Measurements from ENCODE around the gene ARF4.
"Not testable (repeated sequence)": the region's sequence is repeated elsewhere in the genome, so short reads cannot be mapped to it uniquely, and the experiment has no call there.

ARF4 gene

GRCh38 chr3:57597127-57597923 lies at the start of gene ARF4:
ARF4 (minus strand) TSS chr3:57597344; CDS start chr3:57597140, 204 bp downstream.
- DNase-seq (ENCODE audit: low read depth), result peak; percentile 99

DNA sequence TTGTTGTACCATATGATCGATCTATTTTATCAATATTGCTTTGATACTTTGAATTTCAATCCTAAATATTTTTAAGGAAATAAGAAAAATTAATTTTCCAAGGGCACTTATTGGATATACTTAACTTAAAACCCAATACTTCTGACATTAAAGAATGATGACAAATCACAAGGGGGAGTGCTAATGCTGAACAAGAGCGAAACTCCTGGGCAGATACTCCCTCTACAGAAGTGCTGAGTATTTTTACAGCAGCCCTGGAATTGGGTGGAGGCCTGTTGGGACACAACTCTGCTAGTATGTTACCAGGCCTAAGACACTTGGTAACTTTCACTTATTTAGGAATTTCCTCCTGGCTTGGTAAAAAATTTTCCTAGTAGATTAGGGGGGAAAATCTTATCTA lies 49.6 kb upstream of the ARF4 start:
- peak; percentile 39 for DNase-seq (ENCODE audit: low read depth)

DNA sequence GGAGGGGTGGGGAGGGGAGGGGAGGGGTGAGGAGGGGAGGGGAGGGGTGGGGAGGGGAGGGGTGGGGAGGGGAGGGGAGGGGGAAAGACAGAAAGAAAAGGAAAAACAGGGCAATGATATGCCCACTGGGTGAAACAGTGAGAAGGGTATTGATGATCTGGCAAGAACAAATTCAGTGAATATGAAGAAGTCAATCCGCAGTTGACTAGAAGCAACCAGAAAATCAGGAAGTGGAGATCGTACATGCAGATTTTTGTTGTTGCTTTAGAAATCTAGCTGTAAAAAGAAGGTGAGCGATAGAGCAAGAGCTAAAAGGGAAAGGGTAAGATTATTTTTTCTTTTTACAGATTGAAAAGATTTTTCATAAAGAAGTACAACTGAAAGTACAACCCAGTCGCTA lies 47.6 kb upstream of the ARF4 start:
- DNase-seq (ENCODE audit: low read depth), result no peak

GRCh38 chr3:57637391-57637790 lies 40.2 kb upstream of the ARF4 start:
- DNase-seq (ENCODE audit: low read depth), result peak; percentile 41

GRCh38 chr3:57634259-57634658 lies 37.1 kb upstream of the ARF4 start:
- not testable (repeated sequence) for DNase-seq (ENCODE audit: low read depth)

DNA sequence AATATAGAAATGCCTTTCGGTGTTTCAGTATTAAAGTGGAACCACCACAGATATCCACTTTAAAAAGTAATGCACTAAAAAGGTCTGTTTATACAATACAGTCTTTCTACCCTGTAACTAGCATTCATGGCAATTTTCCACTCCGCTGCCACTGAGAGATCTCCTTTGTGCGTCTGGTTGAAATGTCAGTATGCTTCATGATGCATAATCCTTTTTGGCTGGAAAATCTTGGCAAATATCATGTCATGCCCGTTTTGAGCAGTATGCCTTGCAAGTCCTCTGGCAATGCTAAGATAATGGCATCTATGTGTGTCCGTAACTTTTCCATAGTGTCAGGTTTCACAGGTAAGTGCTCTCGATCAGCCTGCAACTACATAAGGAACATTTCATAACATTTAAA lies 30.8 kb upstream of the ARF4 start:
- DNase-seq (ENCODE audit: low read depth), result no peak

- no peak for DNase-seq (ENCODE audit: low read depth)
Observed at GRCh38 chr3:57624801-57625200, 27.7 kb upstream of the ARF4 start.

- DNase-seq (ENCODE audit: low read depth), result no peak
Observed at GRCh38 chr3:57622362-57622761, 25.2 kb upstream of the ARF4 start.

DNA sequence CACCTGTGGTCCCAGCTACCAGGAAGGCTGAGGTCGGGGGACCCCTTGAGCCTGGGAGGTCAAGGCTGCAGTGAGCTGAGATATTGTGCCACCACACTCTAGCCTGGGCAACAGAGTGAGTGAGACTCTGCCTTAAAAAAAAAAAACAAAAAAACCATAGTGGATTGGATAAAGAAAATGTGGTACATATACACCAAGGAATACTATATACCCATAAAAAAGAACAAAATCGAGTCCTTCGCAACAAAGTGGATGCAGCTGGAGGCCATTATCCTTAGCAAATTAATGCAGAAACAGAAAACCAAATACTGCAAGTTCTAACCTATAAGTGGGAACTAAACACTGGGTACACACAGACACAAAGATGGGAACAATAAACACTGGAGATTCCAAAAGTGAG lies 20.6 kb upstream of the ARF4 start:
- no peak for DNase-seq (ENCODE audit: low read depth)

- DNase-seq (ENCODE audit: low read depth), result no peak
Observed at GRCh38 chr3:57616233-57616632, 19.1 kb upstream of the ARF4 start.

DNA sequence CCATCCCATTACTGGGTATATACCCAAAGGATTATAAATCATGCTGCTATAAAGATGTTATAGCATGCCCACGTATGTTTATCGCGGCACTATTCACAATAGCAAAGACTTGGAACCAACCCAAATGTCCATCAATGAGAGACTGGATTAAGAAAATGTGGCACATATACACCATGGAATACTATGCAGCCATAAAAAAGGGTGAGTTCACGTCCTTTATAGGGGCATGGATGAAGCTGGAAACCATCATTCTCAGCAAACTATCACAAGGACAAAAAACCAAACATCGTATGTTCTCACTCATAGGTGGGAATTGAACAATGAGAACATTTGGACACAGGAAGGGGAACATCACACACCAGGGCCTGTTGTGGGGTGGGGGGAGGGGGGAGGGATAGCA lies 14.7 kb upstream of the ARF4 start:
- DNase-seq (ENCODE audit: low read depth), result not testable (repeated sequence)

DNA sequence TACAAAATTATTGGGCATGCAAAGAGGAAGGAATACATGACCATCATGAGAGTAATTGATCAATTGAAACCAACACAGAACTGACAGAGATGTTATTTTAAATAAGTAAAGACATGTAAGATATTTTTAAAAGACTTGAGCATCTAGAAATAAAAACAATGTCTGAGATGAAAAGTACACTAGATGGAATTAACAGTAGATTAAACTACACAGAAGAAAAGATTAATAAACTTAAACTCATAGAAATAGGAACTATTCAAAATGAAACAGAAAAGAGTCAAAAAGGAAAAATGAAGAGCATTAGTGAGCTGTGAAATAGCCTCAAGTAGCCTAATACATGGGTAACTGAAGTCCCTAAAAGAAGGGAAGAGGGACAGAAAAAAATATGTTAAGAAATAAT lies 8.5 kb upstream of the ARF4 start:
- DNase-seq (ENCODE audit: low read depth), result no peak

DNA sequence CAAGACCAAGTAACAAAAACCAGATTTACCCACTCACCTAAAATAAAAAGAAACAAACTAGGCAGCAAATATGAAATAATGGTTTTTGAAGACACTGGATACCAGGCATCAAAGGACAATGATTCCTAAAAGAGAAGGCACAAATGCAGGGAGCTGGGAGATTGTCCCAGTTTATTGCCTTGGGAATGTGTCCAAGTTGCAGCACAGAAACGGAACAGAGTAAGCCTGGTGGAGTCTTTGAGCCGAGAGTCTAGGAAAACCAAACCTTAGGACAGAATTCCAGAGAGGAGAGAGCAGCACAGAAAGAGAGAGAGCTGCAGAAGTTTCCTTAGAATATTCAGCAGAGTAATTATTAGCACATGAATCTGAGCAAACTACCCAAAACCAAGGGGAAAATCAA lies 7.8 kb upstream of the ARF4 start:
- DNase-seq (ENCODE audit: low read depth), result no peak

DNA sequence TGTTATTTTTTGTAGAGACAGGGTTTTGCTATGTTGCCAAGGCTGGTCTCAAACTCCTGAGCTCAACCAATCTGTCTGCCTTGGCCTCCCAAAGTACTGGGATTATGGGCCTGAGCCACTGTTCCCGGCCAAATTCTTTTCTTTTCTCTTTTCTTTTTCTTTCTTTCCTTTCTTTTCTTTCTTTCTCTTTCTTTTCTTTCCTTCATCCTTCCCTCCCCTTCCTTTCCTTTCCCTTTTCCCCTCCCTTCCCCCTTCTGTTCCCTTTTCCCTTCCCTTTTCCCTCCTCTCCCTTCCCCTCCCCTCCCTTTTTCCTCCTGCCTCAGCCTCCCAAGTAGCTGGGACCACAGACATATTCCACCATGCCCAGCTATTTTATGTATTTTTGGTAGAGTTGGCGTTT lies 3.1 kb upstream of the ARF4 start:
- no peak for DNase-seq (ENCODE audit: low read depth)

GRCh38 chr3:57598765-57599360 lies 1.7 kb upstream of the ARF4 start:
- peak; percentile 33 for DNase-seq (ENCODE audit: low read depth)

- DNase-seq (ENCODE audit: low read depth), result peak; percentile 93
Observed at GRCh38 chr3:57596495-57597126, 533 bp downstream of the ARF4 start.

- no peak for DNase-seq (ENCODE audit: low read depth)
Observed at GRCh38 chr3:57594576-57594975, 2.6 kb downstream of the ARF4 start.

DNA sequence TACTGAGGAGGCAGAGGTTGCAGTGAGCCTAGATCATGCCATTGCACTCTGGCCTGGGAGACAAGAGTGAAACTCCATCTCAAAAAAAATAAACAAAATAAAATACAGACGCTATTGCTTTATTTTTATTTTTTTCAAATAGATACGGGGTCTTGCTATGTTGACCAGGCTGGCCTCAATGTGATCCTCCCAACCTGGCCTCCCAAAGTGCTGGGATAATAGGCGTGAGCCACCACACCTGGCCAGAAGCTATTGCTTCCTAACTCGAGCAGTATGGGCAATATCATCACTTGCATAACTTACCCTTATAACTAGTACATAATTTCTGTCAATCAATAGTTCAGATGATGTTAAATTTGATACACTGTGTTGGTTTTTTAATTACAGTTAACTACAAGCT lies 3.0 kb downstream of the ARF4 start:
- DNase-seq (ENCODE audit: low read depth), result no peak

GRCh38 chr3:57592306-57592705 lies 4.8 kb downstream of the ARF4 start:
- no peak for DNase-seq (ENCODE audit: low read depth)

DNA sequence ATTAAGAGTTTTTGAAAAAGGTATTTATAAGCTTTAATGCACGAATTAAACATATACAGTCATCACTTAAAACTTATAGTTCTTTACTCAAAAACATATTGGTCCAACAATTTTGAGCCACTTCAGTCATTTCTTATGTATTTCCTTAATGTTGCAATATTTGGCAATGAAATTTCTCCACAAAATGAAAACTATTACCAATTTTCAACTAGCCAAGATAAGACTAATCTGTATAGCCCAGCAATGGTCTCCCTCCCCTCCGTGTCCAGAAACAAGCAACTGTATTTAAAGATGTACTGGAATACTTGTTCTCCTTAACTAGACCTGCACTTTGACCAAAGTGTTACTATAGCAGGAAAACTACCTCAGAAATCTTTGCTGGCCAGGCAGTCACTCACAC lies 9.2 kb downstream of the ARF4 start:
- DNase-seq (ENCODE audit: low read depth), result peak; percentile 26

DNA sequence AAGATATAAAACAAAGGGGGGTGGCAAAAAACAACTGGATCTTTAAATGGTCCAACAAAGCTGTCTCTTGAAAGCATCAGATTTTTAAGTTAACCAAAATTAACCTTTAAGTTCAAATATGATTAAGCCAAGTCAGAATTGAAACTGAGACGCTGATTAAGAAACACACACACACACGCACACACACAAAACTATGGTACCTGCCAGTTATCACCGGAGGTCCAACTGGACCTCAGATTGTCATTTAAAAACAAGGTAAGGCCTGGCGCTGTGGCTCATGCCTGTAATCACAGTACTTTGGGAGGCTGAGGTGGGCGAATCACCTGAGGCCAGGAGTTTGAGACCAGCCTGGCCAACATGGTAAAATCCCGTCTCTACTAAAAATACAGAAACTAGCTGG lies 10.4 kb downstream of the ARF4 start:
- no peak for DNase-seq (ENCODE audit: low read depth)

- no peak for DNase-seq (ENCODE audit: low read depth)
Observed at GRCh38 chr3:57583544-57583943, 13.6 kb downstream of the ARF4 start.

DNA sequence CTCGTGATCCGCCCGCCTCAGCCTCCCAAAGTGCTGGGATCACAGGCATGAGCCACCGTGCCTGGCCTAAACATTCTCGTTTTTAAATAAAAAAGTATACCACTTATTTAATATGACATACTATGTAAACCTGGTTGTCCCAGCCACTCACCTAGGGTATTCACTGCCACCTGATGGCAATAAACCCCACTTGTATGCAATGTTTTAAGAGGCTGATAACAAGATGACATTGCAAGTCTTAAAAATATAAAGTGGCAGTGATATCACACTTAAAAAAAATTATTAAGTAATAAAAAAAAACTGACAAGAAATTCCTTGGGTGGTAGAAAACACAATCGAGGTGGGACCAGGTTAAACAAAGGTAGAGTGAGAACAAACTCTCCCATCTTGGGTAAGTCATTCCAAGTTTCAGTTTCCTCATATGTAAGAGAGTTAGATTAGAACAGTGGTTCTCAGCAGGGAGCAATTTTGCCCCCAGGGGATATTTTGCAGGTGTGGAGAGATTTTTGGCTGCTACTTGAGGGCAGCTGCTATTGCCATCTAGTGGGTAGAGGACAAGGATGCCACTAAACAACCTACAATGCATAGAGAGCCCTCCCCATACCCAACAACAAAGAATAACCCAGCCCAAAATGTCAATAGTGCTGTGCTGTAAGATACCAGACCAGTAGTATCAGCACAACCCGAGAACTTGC lies 14.5 kb downstream of the ARF4 start:
- no peak for DNase-seq (ENCODE audit: low read depth)

Data from amniotic epithelial cell (primary cell).